ENCODE data around the gene PICK1. TPM values are rescaled to one million over a fixed set of nuclear protein-coding genes. Genes with fewer than 3 reads are reported as not detected.

The PICK1 gene
- total and polyA plus RNA-seq, 2 of the 13 experiments (the other 11 are each of a cell fraction or from before 2014, with no cell fraction given): 19.3 to 25.3 TPM

GRCh38 chr22:38080850-38081635 lies 23.8 kb downstream of the PICK1 start:
- no peaks in the 10 kb centered on the region for H3K79me2 ChIP-seq (ENCODE audit: insufficient read depth, low read length)
- H3K27me3 ChIP-seq (ENCODE audit: control insufficient read depth in 1 of 2, insufficient read depth in 2 of 2, low read length in 2 of 2): no peaks in the 10 kb centered on the region
- H2AFZ ChIP-seq (ENCODE audit: low read length): no peak overlapping the region
- in situ Hi-C loops (cut with HindIII; ENCODE audit: extremely low pct_ligation_motif_present, low pct_unique_long_range_greater_than_20kb): no loop called here
- peaks cover 5 to 6% of the 10 kb centered on the region in 2 experiments; a peak in 3 of 5 replicates for H3K36me3 ChIP-seq (replicated peaks in 1 of 2; ENCODE audit: control insufficient read depth in 1 of 2, insufficient read depth in 2 of 2, low read length in 2 of 2)
- BruUV-seq (replicated peaks): no TSS peak
- H3K9ac ChIP-seq (ENCODE audit: insufficient read depth, low read depth, low read length): no peak overlapping the region
- intact Hi-C loops (cut with micrococcal nuclease; ENCODE audit: unreplicated experiment): no loop called here
- 97% methylated on average over 74 of the region's 110 CpGs for WGBS (ENCODE audit: low lambda C conversion rate)
- ChIA-PET POLR2A (no interaction called here), CTCF (ENCODE audit: low intra/inter-chr PET ratio, low total read pairs) (no interaction called here)
- H4K20me1 ChIP-seq (ENCODE audit: insufficient read depth, low read length): no peaks in the 10 kb centered on the region
- no peak for FAIRE-seq
- no peak overlapping the region for H3K4me3 ChIP-seq (replicated peaks in 1 of 3; ENCODE audit: insufficient read depth in 1 of 3, low read depth in 2 of 3, low read length in 3 of 3)
- no peak overlapping the region for H3K27ac ChIP-seq (ENCODE audit: extremely low read length, insufficient read depth, low read length)
- no peak overlapping the region for H3K4me2 ChIP-seq (ENCODE audit: low read depth, low read length)
- no peak for ATAC-seq
- DNase-seq (ENCODE audit: low spot score): no peak
- H3K9me3 ChIP-seq (ENCODE audit: low read length): no peaks in the 10 kb centered on the region
- TF ChIP-seq ZNF691 (CRISPR knock-in tag; IDR thresholded peaks at IDR 0.05; ENCODE audit: borderline replicate concordance, low read depth) (no peak), HOXA3 (CRISPR knock-in tag; IDR thresholded peaks at IDR 0.05) (peak; percentile 34; the same call in 1 of the 2 replicates), ZNF276 (CRISPR knock-in tag; IDR thresholded peaks at IDR 0.05; ENCODE audit: low read depth) (no peak), SALL2 (CRISPR knock-in tag; IDR thresholded peaks at IDR 0.05) (no peak), SSRP1 (CRISPR knock-in tag; IDR thresholded peaks at IDR 0.05) (no peak), AGO2 (optimal IDR thresholded peaks at IDR 0.05; ENCODE audit: low read depth, low read length) (peak; percentile 39)
- no peaks in the 10 kb centered on the region for H3K4me1 ChIP-seq (ENCODE audit: insufficient read depth, low read length)

Measured in HepG2 (cell line).